GM23338 (cell line): Measurements from ENCODE around the gene KLHL1. TPM values are rescaled to one million over a fixed set of nuclear protein-coding genes. Genes with fewer than 3 reads are reported as not detected.

Source experiments
- ATAC-seq: fragments of 200-7000 bp; cut with Tn5 transposase; 3 replicates; pipeline ENCODE4 v1.9.1; 2020
- DNase-seq: peaks from one replicate; pipeline ENCODE4 v3.0.0-alpha.2; 2015; ENCODE audit warnings: low spot score
- H2AFZ ChIP-seq: fragments of 200-600 bp; sonication (generic); 2 replicates; pipeline ENCODE4 v1.8.0; 2016; ENCODE audit warnings: antibody characterized with exemption, mild to moderate bottlenecking, moderate library complexity
- H3F3A ChIP-seq: fragments of 200-600 bp; sonication (generic); replicated peaks from 2 replicates; pipeline ENCODE4 v1.8.0; 2017; ENCODE audit warnings: antibody characterized with exemption, mixed run types, low read depth
- H3K27ac ChIP-seq: fragments of 200-600 bp; sonication (generic); 2 replicates; pipeline ENCODE4 v1.6.1; 2016; ENCODE audit warnings: low read depth
- H3K27me3 ChIP-seq: fragments of 200-600 bp; sonication (generic); 2 replicates; pipeline ENCODE4 v1.8.0; 2016; ENCODE audit warnings: mild to moderate bottlenecking, mixed run types, moderate library complexity; ENCODE audit not compliant: insufficient read depth
- H3K36me3 ChIP-seq: fragments of 200-600 bp; sonication (generic); 2 replicates; pipeline ENCODE4 v1.8.0; 2016; ENCODE audit warnings: mild to moderate bottlenecking; ENCODE audit not compliant: insufficient read depth
- H3K4me1 ChIP-seq: fragments of 200-600 bp; sonication (generic); 2 replicates; pipeline ENCODE4 v1.8.0; 2016; ENCODE audit warnings: mild to moderate bottlenecking, moderate library complexity; ENCODE audit not compliant: insufficient read depth
- H3K4me2 ChIP-seq: fragments of 200-600 bp; sonication (generic); 2 replicates; pipeline ENCODE4 v1.7.1; 2017; ENCODE audit warnings: mixed run types
- H3K4me3 ChIP-seq: fragments of 200-600 bp; sonication (generic); 2 replicates; pipeline ENCODE4 v1.6.1; 2016; ENCODE audit warnings: mixed run types
- H3K79me2 ChIP-seq: fragments of 200-600 bp; sonication (generic); replicated peaks from 2 replicates; pipeline ENCODE4 v1.8.0; 2017; ENCODE audit warnings: mild to moderate bottlenecking; ENCODE audit not compliant: insufficient read depth
- H3K9me2 ChIP-seq: fragments of 200-600 bp; sonication (generic); 2 replicates; pipeline ENCODE4 v1.8.0; 2017; ENCODE audit not compliant: insufficient read depth
- H4K20me1 ChIP-seq: fragments of 200-600 bp; sonication (generic); replicated peaks from 2 replicates; pipeline ENCODE4 v1.8.0; 2017; ENCODE audit warnings: mild to moderate bottlenecking; ENCODE audit not compliant: insufficient read depth
- H3K27ac Mint-ChIP-seq: 2 replicates; pipeline ENCODE4 v1.8.0; 2020; ENCODE audit warnings: inconsistent platforms, mild to moderate bottlenecking, moderate library complexity, mixed read lengths
- H3K27me3 Mint-ChIP-seq: 3 replicates; pipeline ENCODE4 v1.8.0; 2022; ENCODE audit warnings: low read depth, mild to moderate bottlenecking, moderate library complexity, mixed read lengths, inconsistent platforms; ENCODE audit not compliant: insufficient read depth, poor library complexity
- H3K36me3 Mint-ChIP-seq: 3 replicates; pipeline ENCODE4 v1.8.0; 2021; ENCODE audit warnings: low read depth, mild to moderate bottlenecking, inconsistent platforms, moderate library complexity, mixed read lengths
- H3K4me1 Mint-ChIP-seq: 3 replicates; pipeline ENCODE4 v1.8.0; 2020; ENCODE audit warnings: mild to moderate bottlenecking, inconsistent platforms, mixed read lengths
- H3K4me3 Mint-ChIP-seq: 3 replicates; pipeline ENCODE4 v1.8.0; 2021; ENCODE audit warnings: moderate library complexity, mild to moderate bottlenecking, inconsistent platforms, mixed read lengths
- H3K9me3 Mint-ChIP-seq: 3 replicates; pipeline ENCODE4 v1.8.0; 2020; ENCODE audit warnings: moderate library complexity, mild to moderate bottlenecking, inconsistent platforms, mixed read lengths
- CREB1 ChIP-seq: fragments of 250-450 bp; sonication (Bioruptor Pico); IDR thresholded peaks from 2 replicates; pipeline ENCODE4 v1.5.0; 2020; ENCODE audit warnings: low read depth, mild to moderate bottlenecking, moderate library complexity
- EZH2 ChIP-seq: fragments of 200-600 bp; sonication (generic); IDR thresholded peaks from one replicate; pipeline ENCODE4 v1.8.0; 2017; ENCODE audit warnings: antibody characterized with exemption, mild to moderate bottlenecking, low read depth; ENCODE audit not compliant: unreplicated experiment
- EZH2phosphoT487 ChIP-seq: fragments of 200-600 bp; sonication (generic); IDR thresholded peaks from one replicate; pipeline ENCODE4 v1.8.1; 2018; ENCODE audit warnings: antibody characterized with exemption; ENCODE audit not compliant: unreplicated experiment
- JUNB ChIP-seq: IDR thresholded peaks from one replicate; pipeline ENCODE4 v1.6.1; 2016; ENCODE audit warnings: antibody characterized with exemption; ENCODE audit not compliant: unreplicated experiment
- NANOG ChIP-seq: IDR thresholded peaks from 2 replicates; pipeline ENCODE4 v1.6.1; 2016; ENCODE audit warnings: antibody characterized with exemption, borderline replicate concordance
- POLR2AphosphoS5 ChIP-seq: IDR thresholded peaks from 2 replicates; pipeline ENCODE4 v1.6.1; 2016; ENCODE audit warnings: antibody characterized with exemption, low read depth
- STAT1 ChIP-seq: IDR thresholded peaks from one replicate; pipeline ENCODE4 v1.6.1; 2016; ENCODE audit warnings: antibody characterized with exemption; ENCODE audit not compliant: unreplicated experiment
- ZNF114 ChIP-seq: fragments of 250-450 bp; sonication (Bioruptor Pico); IDR thresholded peaks from 2 replicates; pipeline ENCODE4 v1.5.0; 2020; ENCODE audit warnings: mild to moderate bottlenecking, moderate library complexity
- ZNF331 ChIP-seq: fragments of 250-450 bp; sonication (Bioruptor Pico); IDR thresholded peaks from 2 replicates; pipeline ENCODE4 v1.5.0; 2020; ENCODE audit warnings: low read depth, mild to moderate bottlenecking, moderate library complexity
- polyA plus RNA-seq: library from polyadenylated mRNA; unstranded; fragments of >200 nt; fragmentation: Nextera tagmentation; extraction: Ambion mirVana; gene quantifications from 2 replicates; pipeline ENCODE4 v1.2.1, GENCODE V29; 2016
- total RNA-seq: library from RNA; depleted of rRNA; stranded (reverse); fragments of >200 nt; shearing (Covaris generic); gene quantifications from 2 replicates; pipeline ENCODE4 v1.2.3, GENCODE V29; 2014
- TF ChIP-seq, protein P1 (sequence below): IDR thresholded peaks from one replicate; pipeline ENCODE4 v1.6.1; 2018; ENCODE audit warnings: antibody characterized with exemption; ENCODE audit not compliant: unreplicated experiment
- TF ChIP-seq, protein P2 (sequence below): IDR thresholded peaks from 2 replicates; pipeline ENCODE4 v1.6.1; 2016; ENCODE audit warnings: antibody characterized with exemption
- TF ChIP-seq, protein P3 (sequence below): fragments of 250-450 bp; sonication (Bioruptor Pico); IDR thresholded peaks from 2 replicates; pipeline ENCODE4 v1.5.0; 2020; ENCODE audit warnings: mild to moderate bottlenecking, moderate library complexity

KLHL1 gene
- total and polyA plus RNA-seq, 2 experiments from 2014 or later, result not detected

DNA sequence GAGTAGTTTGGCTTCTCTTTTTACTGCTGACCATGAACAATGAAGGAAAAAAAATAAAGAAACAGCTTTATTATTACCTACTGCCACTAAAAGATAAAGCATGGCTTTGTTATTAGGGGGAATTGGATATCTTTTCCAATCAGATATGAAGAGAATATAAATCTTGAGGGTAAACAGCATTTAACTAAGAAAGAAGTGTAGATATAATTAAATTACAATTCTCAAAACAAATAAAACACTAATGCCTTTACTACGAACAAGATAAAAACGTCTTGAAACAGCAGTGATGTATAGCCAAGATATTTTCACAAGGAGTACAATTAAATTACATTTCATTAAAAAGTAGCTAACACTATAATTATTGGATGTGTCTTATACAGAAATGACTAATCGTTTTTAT, 426.5 kb downstream of the KLHL1 start (continued):
- TF ChIP-seq, protein P1, sequence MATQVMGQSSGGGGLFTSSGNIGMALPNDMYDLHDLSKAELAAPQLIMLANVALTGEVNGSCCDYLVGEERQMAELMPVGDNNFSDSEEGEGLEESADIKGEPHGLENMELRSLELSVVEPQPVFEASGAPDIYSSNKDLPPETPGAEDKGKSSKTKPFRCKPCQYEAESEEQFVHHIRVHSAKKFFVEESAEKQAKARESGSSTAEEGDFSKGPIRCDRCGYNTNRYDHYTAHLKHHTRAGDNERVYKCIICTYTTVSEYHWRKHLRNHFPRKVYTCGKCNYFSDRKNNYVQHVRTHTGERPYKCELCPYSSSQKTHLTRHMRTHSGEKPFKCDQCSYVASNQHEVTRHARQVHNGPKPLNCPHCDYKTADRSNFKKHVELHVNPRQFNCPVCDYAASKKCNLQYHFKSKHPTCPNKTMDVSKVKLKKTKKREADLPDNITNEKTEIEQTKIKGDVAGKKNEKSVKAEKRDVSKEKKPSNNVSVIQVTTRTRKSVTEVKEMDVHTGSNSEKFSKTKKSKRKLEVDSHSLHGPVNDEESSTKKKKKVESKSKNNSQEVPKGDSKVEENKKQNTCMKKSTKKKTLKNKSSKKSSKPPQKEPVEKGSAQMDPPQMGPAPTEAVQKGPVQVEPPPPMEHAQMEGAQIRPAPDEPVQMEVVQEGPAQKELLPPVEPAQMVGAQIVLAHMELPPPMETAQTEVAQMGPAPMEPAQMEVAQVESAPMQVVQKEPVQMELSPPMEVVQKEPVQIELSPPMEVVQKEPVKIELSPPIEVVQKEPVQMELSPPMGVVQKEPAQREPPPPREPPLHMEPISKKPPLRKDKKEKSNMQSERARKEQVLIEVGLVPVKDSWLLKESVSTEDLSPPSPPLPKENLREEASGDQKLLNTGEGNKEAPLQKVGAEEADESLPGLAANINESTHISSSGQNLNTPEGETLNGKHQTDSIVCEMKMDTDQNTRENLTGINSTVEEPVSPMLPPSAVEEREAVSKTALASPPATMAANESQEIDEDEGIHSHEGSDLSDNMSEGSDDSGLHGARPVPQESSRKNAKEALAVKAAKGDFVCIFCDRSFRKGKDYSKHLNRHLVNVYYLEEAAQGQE, result no peak
- TF ChIP-seq ZNF114 (CRISPR knock-in tag), result no peak

DNA sequence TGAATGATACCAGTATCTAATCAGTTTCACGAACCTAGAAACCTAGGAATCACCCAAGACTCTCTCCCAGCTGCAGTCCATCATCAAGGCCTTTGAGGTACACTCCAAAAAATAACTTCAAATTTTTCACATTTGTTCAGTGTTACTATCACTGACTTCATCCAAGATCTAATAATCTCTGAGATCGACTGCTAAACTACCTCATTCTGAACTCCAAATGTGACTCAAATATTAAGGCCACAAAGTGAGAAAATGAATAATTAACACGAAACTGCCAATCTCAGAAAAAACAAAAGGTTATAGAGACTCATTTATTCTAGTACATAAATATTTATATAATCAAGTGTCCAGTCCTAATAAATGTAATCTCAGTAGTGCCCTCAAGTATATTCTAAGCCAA, 430.9 kb downstream of the KLHL1 start:
- peaks cover 9% of the 10 kb centered on the region; the same call in 1 of the 3 replicates for H3K9me3 Mint-ChIP-seq
- H4K20me1 ChIP-seq, result no peaks in the 10 kb centered on the region
- peaks cover 4% of the 10 kb centered on the region; the same call in 1 of the 3 replicates for H3K4me1 Mint-ChIP-seq
- H3K36me3 Mint-ChIP-seq, result no peaks in the 10 kb centered on the region
- no peak overlapping the region for H3K4me3 ChIP-seq
- H3K9me2 ChIP-seq, result no peaks in the 10 kb centered on the region
- no peak overlapping the region; the same call in 1 of the 2 replicates for H3K27ac Mint-ChIP-seq
- no peaks in the 10 kb centered on the region for H3K27me3 Mint-ChIP-seq
- H3F3A ChIP-seq, result no peaks in the 10 kb centered on the region
- no peaks in the 10 kb centered on the region for H3K79me2 ChIP-seq
- H3K4me3 Mint-ChIP-seq, result no peak overlapping the region
- H3K4me2 ChIP-seq, result no peak overlapping the region
- no peaks in the 10 kb centered on the region for H3K36me3 ChIP-seq
- H2AFZ ChIP-seq, result no peak overlapping the region
- no peak for ATAC-seq
- DNase-seq, result no peak
- H3K27me3 ChIP-seq, result no peaks in the 10 kb centered on the region
- 0 out of 2 replicates have a peak, but pooled peaks cover 6% of the 10 kb centered on the region for H3K4me1 ChIP-seq
- no peak overlapping the region for H3K27ac ChIP-seq
- TF ChIP-seq, protein P2, sequence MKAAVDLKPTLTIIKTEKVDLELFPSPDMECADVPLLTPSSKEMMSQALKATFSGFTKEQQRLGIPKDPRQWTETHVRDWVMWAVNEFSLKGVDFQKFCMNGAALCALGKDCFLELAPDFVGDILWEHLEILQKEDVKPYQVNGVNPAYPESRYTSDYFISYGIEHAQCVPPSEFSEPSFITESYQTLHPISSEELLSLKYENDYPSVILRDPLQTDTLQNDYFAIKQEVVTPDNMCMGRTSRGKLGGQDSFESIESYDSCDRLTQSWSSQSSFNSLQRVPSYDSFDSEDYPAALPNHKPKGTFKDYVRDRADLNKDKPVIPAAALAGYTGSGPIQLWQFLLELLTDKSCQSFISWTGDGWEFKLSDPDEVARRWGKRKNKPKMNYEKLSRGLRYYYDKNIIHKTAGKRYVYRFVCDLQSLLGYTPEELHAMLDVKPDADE, result no peak
- TF ChIP-seq EZH2phosphoT487 (no peak), STAT1 (no peak), POLR2AphosphoS5 (no peak), CREB1 (CRISPR knock-in tag) (no peak), ZNF331 (CRISPR knock-in tag) (no peak), EZH2 (no peak), JUNB (no peak), NANOG (no peak)
- TF ChIP-seq, protein P3, sequence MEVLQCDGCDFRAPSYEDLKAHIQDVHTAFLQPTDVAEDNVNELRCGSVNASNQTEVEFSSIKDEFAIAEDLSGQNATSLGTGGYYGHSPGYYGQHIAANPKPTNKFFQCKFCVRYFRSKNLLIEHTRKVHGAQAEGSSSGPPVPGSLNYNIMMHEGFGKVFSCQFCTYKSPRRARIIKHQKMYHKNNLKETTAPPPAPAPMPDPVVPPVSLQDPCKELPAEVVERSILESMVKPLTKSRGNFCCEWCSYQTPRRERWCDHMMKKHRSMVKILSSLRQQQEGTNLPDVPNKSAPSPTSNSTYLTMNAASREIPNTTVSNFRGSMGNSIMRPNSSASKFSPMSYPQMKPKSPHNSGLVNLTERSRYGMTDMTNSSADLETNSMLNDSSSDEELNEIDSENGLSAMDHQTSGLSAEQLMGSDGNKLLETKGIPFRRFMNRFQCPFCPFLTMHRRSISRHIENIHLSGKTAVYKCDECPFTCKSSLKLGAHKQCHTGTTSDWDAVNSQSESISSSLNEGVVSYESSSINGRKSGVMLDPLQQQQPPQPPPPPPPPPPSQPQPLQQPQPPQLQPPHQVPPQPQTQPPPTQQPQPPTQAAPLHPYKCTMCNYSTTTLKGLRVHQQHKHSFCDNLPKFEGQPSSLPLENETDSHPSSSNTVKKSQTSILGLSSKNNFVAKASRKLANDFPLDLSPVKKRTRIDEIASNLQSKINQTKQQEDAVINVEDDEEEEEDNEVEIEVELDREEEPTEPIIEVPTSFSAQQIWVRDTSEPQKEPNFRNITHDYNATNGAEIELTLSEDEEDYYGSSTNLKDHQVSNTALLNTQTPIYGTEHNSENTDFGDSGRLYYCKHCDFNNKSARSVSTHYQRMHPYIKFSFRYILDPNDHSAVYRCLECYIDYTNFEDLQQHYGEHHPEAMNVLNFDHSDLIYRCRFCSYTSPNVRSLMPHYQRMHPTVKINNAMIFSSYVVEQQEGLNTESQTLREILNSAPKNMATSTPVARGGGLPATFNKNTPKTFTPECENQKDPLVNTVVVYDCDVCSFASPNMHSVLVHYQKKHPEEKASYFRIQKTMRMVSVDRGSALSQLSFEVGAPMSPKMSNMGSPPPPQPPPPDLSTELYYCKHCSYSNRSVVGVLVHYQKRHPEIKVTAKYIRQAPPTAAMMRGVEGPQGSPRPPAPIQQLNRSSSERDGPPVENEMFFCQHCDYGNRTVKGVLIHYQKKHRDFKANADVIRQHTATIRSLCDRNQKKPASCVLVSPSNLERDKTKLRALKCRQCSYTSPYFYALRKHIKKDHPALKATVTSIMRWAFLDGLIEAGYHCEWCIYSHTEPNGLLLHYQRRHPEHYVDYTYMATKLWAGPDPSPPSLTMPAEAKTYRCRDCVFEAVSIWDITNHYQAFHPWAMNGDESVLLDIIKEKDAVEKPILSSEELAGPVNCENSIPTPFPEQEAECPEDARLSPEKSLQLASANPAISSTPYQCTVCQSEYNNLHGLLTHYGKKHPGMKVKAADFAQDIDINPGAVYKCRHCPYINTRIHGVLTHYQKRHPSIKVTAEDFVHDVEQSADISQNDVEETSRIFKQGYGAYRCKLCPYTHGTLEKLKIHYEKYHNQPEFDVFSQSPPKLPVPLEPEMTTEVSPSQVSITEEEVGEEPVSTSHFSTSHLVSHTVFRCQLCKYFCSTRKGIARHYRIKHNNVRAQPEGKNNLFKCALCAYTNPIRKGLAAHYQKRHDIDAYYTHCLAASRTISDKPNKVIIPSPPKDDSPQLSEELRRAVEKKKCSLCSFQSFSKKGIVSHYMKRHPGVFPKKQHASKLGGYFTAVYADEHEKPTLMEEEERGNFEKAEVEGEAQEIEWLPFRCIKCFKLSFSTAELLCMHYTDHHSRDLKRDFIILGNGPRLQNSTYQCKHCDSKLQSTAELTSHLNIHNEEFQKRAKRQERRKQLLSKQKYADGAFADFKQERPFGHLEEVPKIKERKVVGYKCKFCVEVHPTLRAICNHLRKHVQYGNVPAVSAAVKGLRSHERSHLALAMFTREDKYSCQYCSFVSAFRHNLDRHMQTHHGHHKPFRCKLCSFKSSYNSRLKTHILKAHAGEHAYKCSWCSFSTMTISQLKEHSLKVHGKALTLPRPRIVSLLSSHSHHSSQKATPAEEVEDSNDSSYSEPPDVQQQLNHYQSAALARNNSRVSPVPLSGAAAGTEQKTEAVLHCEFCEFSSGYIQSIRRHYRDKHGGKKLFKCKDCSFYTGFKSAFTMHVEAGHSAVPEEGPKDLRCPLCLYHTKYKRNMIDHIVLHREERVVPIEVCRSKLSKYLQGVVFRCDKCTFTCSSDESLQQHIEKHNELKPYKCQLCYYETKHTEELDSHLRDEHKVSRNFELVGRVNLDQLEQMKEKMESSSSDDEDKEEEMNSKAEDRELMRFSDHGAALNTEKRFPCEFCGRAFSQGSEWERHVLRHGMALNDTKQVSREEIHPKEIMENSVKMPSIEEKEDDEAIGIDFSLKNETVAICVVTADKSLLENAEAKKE (CRISPR knock-in tag), result no peak
- TF ChIP-seq, protein P1, result no peak
